ENCODE results near the gene GNAI2.
"Not testable (repeated sequence)": the region's sequence is repeated elsewhere in the genome, so short reads cannot be mapped to it uniquely, and the experiment has no call there.

The GNAI2 gene

GRCh38 chr3:50204804-50205412, 31.1 kb upstream of the GNAI2 start, which contains the start of gene SLC38A3:
SLC38A3 (plus strand) TSS chr3:50205271; CDS start chr3:50214200, 8,929 bp downstream.
- no peak for DNase-seq (ENCODE audit: low spot score)

GRCh38 chr3:50205413-50206276, 30.4 kb upstream of the GNAI2 start:
- no peak for DNase-seq (ENCODE audit: low spot score)

- no peak for DNase-seq (ENCODE audit: low spot score)
These were observed 28.5 kb upstream of the GNAI2 start for GRCh38 chr3:50207359-50208042.

- DNase-seq (ENCODE audit: low spot score) = no peak
These were observed 27.2 kb upstream of the GNAI2 start for GRCh38 chr3:50208677-50209344.

GRCh38 chr3:50210176-50210509, 25.9 kb upstream of the GNAI2 start:
- no peak for DNase-seq (ENCODE audit: low spot score)

- no peak for DNase-seq (ENCODE audit: low spot score)
These were observed 25.3 kb upstream of the GNAI2 start for GRCh38 chr3:50210510-50211367.

GRCh38 chr3:50211368-50211717, 24.7 kb upstream of the GNAI2 start:
- DNase-seq (ENCODE audit: low spot score) = not testable (repeated sequence)

- no peak for DNase-seq (ENCODE audit: low spot score)
These were observed 24.1 kb upstream of the GNAI2 start for GRCh38 chr3:50211930-50212329.

GRCh38 chr3:50212502-50212901, 23.5 kb upstream of the GNAI2 start:
- no peak for DNase-seq (ENCODE audit: low spot score)

- DNase-seq (ENCODE audit: low spot score) = no peak
These were observed 23.0 kb upstream of the GNAI2 start for GRCh38 chr3:50212971-50213370.

GRCh38 chr3:50213373-50213772, 22.6 kb upstream of the GNAI2 start:
- DNase-seq (ENCODE audit: low spot score) = no peak

GRCh38 chr3:50214824-50215223, 21.2 kb upstream of the GNAI2 start:
- no peak for DNase-seq (ENCODE audit: low spot score)

- no peak for DNase-seq (ENCODE audit: low spot score)
These were observed 20.5 kb upstream of the GNAI2 start for GRCh38 chr3:50215529-50215928.

DNA sequence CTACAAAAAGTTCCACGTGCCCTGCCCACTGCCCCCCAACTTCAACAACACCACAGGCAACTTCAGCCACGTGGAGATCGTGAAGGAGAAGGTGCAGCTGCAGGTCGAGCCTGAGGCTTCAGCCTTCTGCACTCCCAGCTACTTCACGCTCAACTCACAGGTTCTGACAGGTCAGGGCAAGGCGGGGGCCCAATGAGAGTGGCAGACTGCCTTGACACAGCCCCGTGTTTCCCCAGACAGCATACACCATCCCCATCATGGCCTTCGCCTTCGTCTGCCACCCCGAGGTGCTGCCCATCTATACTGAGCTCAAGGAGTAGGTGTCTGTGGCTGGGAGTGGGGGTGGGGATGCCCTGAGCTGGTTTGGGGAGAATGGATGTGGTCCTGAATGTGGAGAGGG, 18.3 kb upstream of the GNAI2 start:
- no peak for DNase-seq (ENCODE audit: low spot score)

DNA sequence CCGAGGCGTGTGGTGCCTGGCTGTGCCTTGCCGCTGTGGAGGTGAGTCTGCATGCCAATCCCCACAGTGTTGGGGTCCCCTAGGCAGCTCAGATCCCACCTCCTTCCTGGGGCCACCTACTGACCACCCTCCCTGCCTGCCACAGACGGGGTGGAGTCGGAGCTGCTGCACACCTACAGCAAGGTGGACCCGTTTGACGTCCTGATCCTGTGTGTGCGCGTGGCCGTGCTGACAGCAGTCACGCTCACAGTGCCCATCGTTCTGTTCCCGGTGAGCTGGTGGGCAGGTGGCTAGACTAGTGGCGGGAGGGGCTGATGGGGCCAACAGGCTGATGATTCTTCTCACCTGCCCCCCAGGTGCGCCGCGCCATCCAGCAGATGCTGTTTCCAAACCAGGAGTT, 17.6 kb upstream of the GNAI2 start:
- DNase-seq (ENCODE audit: low spot score) = no peak

GRCh38 chr3:50219285-50219684, 16.7 kb upstream of the GNAI2 start:
- no peak for DNase-seq (ENCODE audit: low spot score)

- no peak for DNase-seq (ENCODE audit: low spot score)
These were observed 15.9 kb upstream of the GNAI2 start for GRCh38 chr3:50220109-50220508.

- DNase-seq (ENCODE audit: low spot score) = no peak
These were observed 15.0 kb upstream of the GNAI2 start for GRCh38 chr3:50221051-50221410.

GRCh38 chr3:50221411-50222168, 14.4 kb upstream of the GNAI2 start:
- no peak for DNase-seq (ENCODE audit: low spot score)

- no peak for DNase-seq (ENCODE audit: low spot score)
These were observed 13.9 kb upstream of the GNAI2 start for GRCh38 chr3:50222169-50222528.

DNA sequence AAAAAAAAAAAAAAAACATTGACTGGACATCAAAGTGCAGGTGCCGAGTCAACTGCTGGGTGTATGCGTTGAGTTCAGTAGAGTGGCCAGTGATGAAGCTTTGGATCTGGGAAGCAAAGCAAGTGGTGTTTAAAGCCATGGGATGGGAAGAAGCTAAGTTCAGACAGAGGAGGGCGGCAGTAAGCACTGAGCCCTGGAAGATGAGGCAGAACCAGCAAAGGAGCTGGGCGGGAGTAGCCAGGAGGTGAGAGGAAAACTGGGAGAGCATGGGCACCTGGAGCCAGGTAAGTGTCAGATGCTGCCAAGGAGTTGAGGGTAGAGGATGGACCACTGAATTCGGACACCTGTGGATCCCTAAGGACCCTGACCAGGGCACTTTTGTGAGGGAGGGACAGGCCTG, 11.4 kb upstream of the GNAI2 start:
- DNase-seq (ENCODE audit: low spot score) = no peak
